ENCODE results near the gene UBE2I.

DNA sequence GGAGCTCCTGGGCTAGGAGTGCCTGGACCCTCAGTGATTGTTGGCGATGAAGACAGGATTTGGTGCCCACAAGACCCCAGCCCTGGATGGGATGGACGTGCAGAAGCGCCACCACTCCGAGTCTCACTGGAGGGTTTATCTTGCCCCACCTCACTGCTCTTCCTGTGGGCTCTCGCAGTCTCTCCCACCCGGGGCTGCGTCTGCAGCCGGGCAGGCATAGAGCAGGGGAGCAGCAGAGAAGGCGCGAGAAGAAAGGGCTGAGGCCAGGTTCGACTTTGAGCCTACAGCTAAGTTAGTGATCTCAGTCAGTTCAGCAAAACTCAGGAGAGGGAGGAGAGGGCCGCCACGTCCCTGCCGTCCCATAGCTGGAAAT, 6.6 kb downstream of the UBE2I start:
- no peak for TF ChIP-seq CTCF (IDR thresholded peaks at IDR 0.05; ENCODE audit: insufficient read depth, low read length)
- no peak for TF ChIP-seq SPI1 (IDR thresholded peaks at IDR 0.05; ENCODE audit: borderline replicate concordance, low read depth)
